KMS-11 (cell line): ENCODE measurements around the gene MBD3L2B.

Source experiments
- H2AFZ ChIP-seq: fragments of 200-600 bp; sonication (generic); 2 replicates; pipeline ENCODE4 v1.6.1; 2016; ENCODE audit warnings: antibody characterized with exemption, mixed run types, low read depth
- H3K27ac ChIP-seq: fragments of 200-600 bp; sonication (generic); 2 replicates; pipeline ENCODE4 v1.6.1; 2016; ENCODE audit warnings: mild to moderate bottlenecking, mixed run types
- H3K27me3 ChIP-seq: fragments of 200-600 bp; sonication (generic); 2 replicates; pipeline ENCODE4 v1.6.1; 2017; ENCODE audit warnings: mild to moderate bottlenecking, low read depth, mixed run types, moderate library complexity; ENCODE audit not compliant: insufficient read depth
- H3K36me3 ChIP-seq: fragments of 200-600 bp; sonication (generic); 2 replicates; pipeline ENCODE4 v1.6.1; 2017; ENCODE audit warnings: mild to moderate bottlenecking, mixed run types; ENCODE audit not compliant: insufficient read depth
- H3K4me1 ChIP-seq: fragments of 200-600 bp; sonication (generic); 2 replicates; pipeline ENCODE4 v1.6.1; 2016; ENCODE audit warnings: mild to moderate bottlenecking, low read depth, mixed run types; ENCODE audit not compliant: poor library complexity, severe bottlenecking
- H3K4me2 ChIP-seq: fragments of 200-600 bp; sonication (generic); 2 replicates; pipeline ENCODE4 v1.7.0; 2016; ENCODE audit warnings: mild to moderate bottlenecking, mixed run types
- H3K4me3 ChIP-seq: fragments of 200-600 bp; sonication (generic); IDR thresholded peaks from 2 replicates; pipeline ENCODE4 v1.6.1; 2017; ENCODE audit warnings: low read depth, low read length, mixed read lengths; ENCODE audit not compliant: insufficient read depth
- H3K79me2 ChIP-seq: fragments of 200-600 bp; sonication (generic); 2 replicates; pipeline ENCODE4 v1.6.1; 2016; ENCODE audit warnings: low read depth, mixed run types; ENCODE audit not compliant: insufficient read depth
- H3K9ac ChIP-seq: fragments of 200-600 bp; sonication (generic); 2 replicates; pipeline ENCODE4 v1.6.1; 2016; ENCODE audit warnings: mild to moderate bottlenecking, mixed run types
- H4K20me1 ChIP-seq: fragments of 200-600 bp; sonication (generic); 2 replicates; pipeline ENCODE4 v1.6.1; 2016; ENCODE audit warnings: mild to moderate bottlenecking, mixed run types; ENCODE audit not compliant: insufficient read depth
- TF ChIP-seq, protein P1 (sequence below): fragments of 200-600 bp; sonication (generic); conservative IDR thresholded peaks from 2 replicates; pipeline ENCODE4 v1.6.1; 2017; ENCODE audit warnings: low read depth, mild to moderate bottlenecking, antibody characterized with exemption, low read length, moderate library complexity, mixed read lengths

Gene MBD3L2B

DNA sequence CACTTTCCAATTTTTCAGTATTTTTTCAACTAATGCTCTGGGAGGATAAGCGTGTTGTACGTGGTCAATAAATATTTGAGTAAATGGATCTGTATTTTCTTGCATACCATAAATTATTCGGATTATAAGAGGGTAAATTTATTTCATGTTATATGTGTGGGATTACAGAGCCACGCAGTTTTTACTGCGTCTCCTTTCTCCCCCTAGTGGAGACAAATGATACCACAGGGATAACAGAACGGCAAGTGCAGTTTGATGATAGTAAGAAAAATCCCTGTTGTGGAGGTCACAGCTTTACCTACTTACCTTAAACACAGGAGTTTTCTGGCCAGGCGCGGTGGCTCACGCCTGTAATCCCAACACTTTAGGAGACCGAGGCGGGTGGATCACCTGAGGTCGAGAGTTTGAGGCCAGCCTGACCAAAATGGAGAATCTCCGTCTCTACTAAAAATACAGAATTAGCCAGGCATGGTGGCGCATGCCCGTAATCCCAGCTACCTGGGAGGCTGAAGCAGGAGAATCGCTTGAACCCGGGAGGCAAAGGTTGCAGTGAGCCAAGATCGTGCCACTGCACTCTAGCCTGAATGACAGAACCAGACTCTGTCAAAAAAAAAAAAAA lies 16.8 kb downstream of the MBD3L2B start:
- no peaks in the 10 kb centered on the region for H4K20me1 ChIP-seq
- H3K9ac ChIP-seq: no peak overlapping the region
- H3K27ac ChIP-seq: no peak overlapping the region
- H3K27me3 ChIP-seq: peaks cover 3% of the 10 kb centered on the region; the same call in 1 of the 2 replicates
- H3K36me3 ChIP-seq: no peaks in the 10 kb centered on the region
- H3K4me3 ChIP-seq: no peak overlapping the region
- no peak overlapping the region for H3K4me2 ChIP-seq
- no peak overlapping the region for H2AFZ ChIP-seq
- TF ChIP-seq, protein P1, sequence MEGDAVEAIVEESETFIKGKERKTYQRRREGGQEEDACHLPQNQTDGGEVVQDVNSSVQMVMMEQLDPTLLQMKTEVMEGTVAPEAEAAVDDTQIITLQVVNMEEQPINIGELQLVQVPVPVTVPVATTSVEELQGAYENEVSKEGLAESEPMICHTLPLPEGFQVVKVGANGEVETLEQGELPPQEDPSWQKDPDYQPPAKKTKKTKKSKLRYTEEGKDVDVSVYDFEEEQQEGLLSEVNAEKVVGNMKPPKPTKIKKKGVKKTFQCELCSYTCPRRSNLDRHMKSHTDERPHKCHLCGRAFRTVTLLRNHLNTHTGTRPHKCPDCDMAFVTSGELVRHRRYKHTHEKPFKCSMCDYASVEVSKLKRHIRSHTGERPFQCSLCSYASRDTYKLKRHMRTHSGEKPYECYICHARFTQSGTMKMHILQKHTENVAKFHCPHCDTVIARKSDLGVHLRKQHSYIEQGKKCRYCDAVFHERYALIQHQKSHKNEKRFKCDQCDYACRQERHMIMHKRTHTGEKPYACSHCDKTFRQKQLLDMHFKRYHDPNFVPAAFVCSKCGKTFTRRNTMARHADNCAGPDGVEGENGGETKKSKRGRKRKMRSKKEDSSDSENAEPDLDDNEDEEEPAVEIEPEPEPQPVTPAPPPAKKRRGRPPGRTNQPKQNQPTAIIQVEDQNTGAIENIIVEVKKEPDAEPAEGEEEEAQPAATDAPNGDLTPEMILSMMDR: no peak
- H3K79me2 ChIP-seq: no peaks in the 10 kb centered on the region
- H3K4me1 ChIP-seq: no peaks in the 10 kb centered on the region

DNA sequence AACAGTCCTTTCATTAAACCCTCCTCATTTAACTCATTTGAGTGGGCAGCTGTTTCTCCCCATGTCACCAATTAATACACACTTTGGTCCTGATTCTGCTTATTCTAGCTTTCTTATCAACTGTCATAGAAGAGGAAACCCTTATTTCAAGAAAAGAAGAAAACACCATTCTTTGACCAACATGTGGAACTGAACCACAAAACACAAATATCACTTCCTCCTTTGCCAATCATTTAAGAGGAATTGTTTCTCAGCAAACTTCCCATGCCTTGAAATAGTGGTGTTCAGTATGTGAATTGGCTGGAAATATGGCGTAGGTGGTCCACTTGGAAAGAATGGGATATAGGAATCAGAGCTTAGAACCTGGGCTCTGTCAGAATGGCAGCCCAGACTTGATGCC lies 20.4 kb downstream of the MBD3L2B start:
- H3K79me2 ChIP-seq: no peaks in the 10 kb centered on the region
- peaks cover 3% of the 10 kb centered on the region; the same call in 1 of the 2 replicates for H3K27me3 ChIP-seq
- H2AFZ ChIP-seq: no peak overlapping the region
- H3K9ac ChIP-seq: no peak overlapping the region
- no peak overlapping the region for H3K4me2 ChIP-seq
- no peaks in the 10 kb centered on the region for H4K20me1 ChIP-seq
- no peak overlapping the region for H3K4me3 ChIP-seq
- no peaks in the 10 kb centered on the region for H3K4me1 ChIP-seq
- TF ChIP-seq, protein P1: no peak
- H3K27ac ChIP-seq: no peak overlapping the region
- H3K36me3 ChIP-seq: no peaks in the 10 kb centered on the region

DNA sequence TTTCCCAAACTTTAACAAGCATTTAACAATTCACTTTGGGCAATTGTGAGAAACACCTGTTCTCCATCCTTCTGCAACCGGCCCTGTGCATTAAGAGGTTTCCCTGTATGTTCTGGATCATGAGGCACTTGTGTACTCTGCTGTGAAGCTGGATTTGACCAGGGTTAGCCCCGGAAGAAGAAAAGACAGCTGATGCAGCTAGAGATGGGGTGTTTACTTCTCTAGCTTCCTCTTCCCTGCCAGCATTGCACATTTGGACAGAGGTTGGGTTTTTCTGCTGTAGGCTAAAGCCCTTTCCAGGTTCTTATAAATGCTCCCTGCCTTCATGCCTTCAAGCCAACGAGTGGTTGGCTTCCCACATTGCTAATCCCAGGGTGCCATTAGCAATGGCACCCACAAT lies 20.9 kb downstream of the MBD3L2B start:
- no peak overlapping the region for H3K9ac ChIP-seq
- no peak overlapping the region for H3K4me2 ChIP-seq
- no peak overlapping the region for H3K4me3 ChIP-seq
- no peak overlapping the region; the same call in 1 of the 2 replicates for H2AFZ ChIP-seq
- no peaks in the 10 kb centered on the region for H3K79me2 ChIP-seq
- H3K4me1 ChIP-seq: no peaks in the 10 kb centered on the region
- H4K20me1 ChIP-seq: no peaks in the 10 kb centered on the region
- no peaks in the 10 kb centered on the region for H3K36me3 ChIP-seq
- TF ChIP-seq, protein P1: no peak
- H3K27me3 ChIP-seq: peaks cover 3% of the 10 kb centered on the region; the same call in 1 of the 2 replicates
- H3K27ac ChIP-seq: no peak overlapping the region

DNA sequence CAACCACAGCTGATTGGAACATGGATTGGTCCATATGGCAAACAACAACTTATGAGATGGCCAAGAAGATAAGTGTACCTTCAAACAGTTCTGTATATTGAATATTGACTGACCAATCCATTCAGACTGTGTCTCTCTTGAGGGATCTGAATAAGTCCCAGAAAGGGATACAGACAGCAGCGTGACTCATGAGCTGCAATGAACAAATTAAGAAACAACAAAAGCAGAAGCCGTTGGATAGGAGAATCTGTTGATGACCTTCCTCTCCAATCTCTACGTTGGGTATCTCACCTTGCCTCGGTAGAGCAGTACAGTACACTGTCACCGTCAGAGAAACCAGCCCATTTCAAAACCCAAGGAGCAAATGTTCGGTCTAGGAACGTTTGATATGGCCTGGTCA lies 21.3 kb downstream of the MBD3L2B start:
- Histone ChIP-seq H3K79me2 (no peaks in the 10 kb centered on the region), H2AFZ (no peak overlapping the region; the same call in 1 of the 2 replicates), H3K4me2 (no peak overlapping the region), H3K36me3 (no peaks in the 10 kb centered on the region), H3K4me1 (no peaks in the 10 kb centered on the region), H4K20me1 (no peaks in the 10 kb centered on the region), H3K9ac (no peak overlapping the region), H3K27ac (no peak overlapping the region), H3K27me3 (peaks cover 3% of the 10 kb centered on the region; the same call in 1 of the 2 replicates), H3K4me3 (no peak overlapping the region)
- TF ChIP-seq, protein P1: no peak
